Breast epithelium (tissue), 3 donors: ENCODE results near the gene OR4N2.

Experiments
- CTCF ChIP-seq, 3 donors: fragments of 450-650 bp; IDR thresholded peaks; one replicate each; pipeline ENCODE4 v1.5.1; 2016 to 2017; ENCODE audit warnings: antibody characterized with exemption in 3 of 3, mild to moderate bottlenecking in 3 of 3, moderate library complexity in 3 of 3
- POLR2AphosphoS5 ChIP-seq, 3 donors: sonication (generic); formaldehyde crosslinking; IDR thresholded peaks; one replicate each; pipeline ENCODE4 v1.6.1; 2017; ENCODE audit warnings: antibody characterized with exemption in 3 of 3

GRCh38 chr14:19800282-19801117, 3.1 kb upstream of the OR4N2 start:
- no peak for TF ChIP-seq POLR2AphosphoS5 (IDR thresholded peaks at IDR 0.05)
- TF ChIP-seq CTCF (IDR thresholded peaks at IDR 0.05) = no peak
